Heart left ventricle (tissue), 13 donors: ENCODE measurements around the gene OR4M1.

Experiments used
- POLR2A ChIP-seq, 2 donors: fragments of 450-650 bp; IDR thresholded peaks; one replicate each; pipeline ENCODE4 v1.6.1; 2017; ENCODE audit warnings: antibody characterized with exemption in 2 of 2, mild to moderate bottlenecking in 2 of 2, moderate library complexity in 2 of 2
- TF ChIP-seq, protein P1 (sequence below), 12 donors: fragments of 200-600 bp; sonication (generic) in 4 of 12; IDR thresholded peaks; one replicate each; pipeline versions ENCODE4 v1.5.0 to v1.8.0; 2018 to 2022; ENCODE audit warnings: antibody characterized with exemption in 12 of 12, mild to moderate bottlenecking in 5 of 12
- donor health status: ischemic (EF 13 %, LVEDD 7.1; RV severe dilation, severe dysfunction).
- donor health status: DM: no; HTN: yes; CAD: no.
- donor health status: DM: no; HTN: no; CAD: no.
- donor health status: ischemic (EF 25% LVEDD 6.9; RV normal size, moderate dysfunction).
- donor health status: ischemic (EF 25% LVEDD 5.7; RV mildly dilated, moderate dysfunction).
- donor health status: ischemic (EF 35%, LVEDD 5.7; RV mildly dilated, moderate dysfunction).
- donor health status: nonischemic (EF 11% LVEDD 7.7; RV severe dilation, severe dysfunction).
- donor health status: DM: yes; HTN: yes; CAD: no.
- donor health status: PGD.
- donor health status: ischemic (EF 29% LVEDD 5.4; RV normal size, mild dysfunction).
- donor health status: nonischemic (EF 23%, LVEDD 6.1; RV moderate dilation, normal function).

DNA sequence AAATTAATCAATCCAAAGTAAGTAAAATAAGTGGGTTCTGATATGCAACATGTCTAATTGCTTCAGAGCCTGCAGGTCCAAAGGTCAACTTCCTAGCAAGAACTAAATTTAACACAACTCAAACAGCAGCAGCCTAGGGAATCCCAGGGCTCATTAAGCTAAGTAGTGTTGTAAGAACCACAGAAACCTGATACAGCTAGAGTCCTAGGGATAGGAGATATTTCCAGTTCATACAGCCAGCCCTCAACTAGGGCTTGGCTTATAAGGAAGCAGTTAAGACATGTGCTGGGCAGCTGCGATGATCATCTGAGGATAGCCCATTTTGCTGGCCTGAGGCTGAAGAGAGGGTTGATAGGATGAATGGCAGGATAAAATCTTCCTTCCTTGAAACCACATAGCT is 30.0 kb upstream of the OR4M1 start, which contains the start of gene OR4Q3:
- TF ChIP-seq, protein P1, sequence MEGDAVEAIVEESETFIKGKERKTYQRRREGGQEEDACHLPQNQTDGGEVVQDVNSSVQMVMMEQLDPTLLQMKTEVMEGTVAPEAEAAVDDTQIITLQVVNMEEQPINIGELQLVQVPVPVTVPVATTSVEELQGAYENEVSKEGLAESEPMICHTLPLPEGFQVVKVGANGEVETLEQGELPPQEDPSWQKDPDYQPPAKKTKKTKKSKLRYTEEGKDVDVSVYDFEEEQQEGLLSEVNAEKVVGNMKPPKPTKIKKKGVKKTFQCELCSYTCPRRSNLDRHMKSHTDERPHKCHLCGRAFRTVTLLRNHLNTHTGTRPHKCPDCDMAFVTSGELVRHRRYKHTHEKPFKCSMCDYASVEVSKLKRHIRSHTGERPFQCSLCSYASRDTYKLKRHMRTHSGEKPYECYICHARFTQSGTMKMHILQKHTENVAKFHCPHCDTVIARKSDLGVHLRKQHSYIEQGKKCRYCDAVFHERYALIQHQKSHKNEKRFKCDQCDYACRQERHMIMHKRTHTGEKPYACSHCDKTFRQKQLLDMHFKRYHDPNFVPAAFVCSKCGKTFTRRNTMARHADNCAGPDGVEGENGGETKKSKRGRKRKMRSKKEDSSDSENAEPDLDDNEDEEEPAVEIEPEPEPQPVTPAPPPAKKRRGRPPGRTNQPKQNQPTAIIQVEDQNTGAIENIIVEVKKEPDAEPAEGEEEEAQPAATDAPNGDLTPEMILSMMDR (IDR thresholded peaks at IDR 0.05), result no peak
- TF ChIP-seq POLR2A (IDR thresholded peaks at IDR 0.05), result no peak
